GM21717 (cell line): Measurements from ENCODE around the gene STKLD1.

Experiments
- ATAC-seq: cut with Tn5 transposase; IDR thresholded peaks from one replicate; pipeline ENCODE4 v1.9.1; 2021; ENCODE audit warnings: mild to moderate bottlenecking, moderate library complexity; ENCODE audit not compliant: unreplicated experiment

Gene STKLD1

GRCh38 chr9:133344979-133345378, 31.2 kb upstream of the STKLD1 start:
- ATAC-seq, result no peak

GRCh38 chr9:133345596-133345995, 30.6 kb upstream of the STKLD1 start:
- no peak for ATAC-seq

- no peak for ATAC-seq
These were observed 30.0 kb upstream of the STKLD1 start for GRCh38 chr9:133346021-133346785.

GRCh38 chr9:133347515-133347984, 28.6 kb upstream of the STKLD1 start:
- ATAC-seq, result peak; percentile 34

- peak; percentile 64 for ATAC-seq
These were observed 28.0 kb upstream of the STKLD1 start, which contains the start of the genes MED22 and RPL7A for GRCh38 chr9:133347985-133348717. TSS of gene MED22 (minus strand) at chr9:133348131. CDS start at chr9:133346662, 1,469 bp downstream. TSS of gene RPL7A (plus strand) at chr9:133348218. CDS start at chr9:133348244, 26 bp downstream.

GRCh38 chr9:133348718-133349573, 27.2 kb upstream of the STKLD1 start:
- no peak for ATAC-seq

GRCh38 chr9:133349965-133350616, 26.1 kb upstream of the STKLD1 start:
- ATAC-seq, result no peak

GRCh38 chr9:133351526-133351907, 24.6 kb upstream of the STKLD1 start:
- ATAC-seq, result no peak

- ATAC-seq, result no peak
These were observed 24.1 kb upstream of the STKLD1 start for GRCh38 chr9:133351908-133352634.

- no peak for ATAC-seq
These were observed 23.4 kb upstream of the STKLD1 start for GRCh38 chr9:133352635-133353340.

GRCh38 chr9:133353548-133353947, 22.6 kb upstream of the STKLD1 start:
- no peak for ATAC-seq

- no peak for ATAC-seq
These were observed 21.4 kb upstream of the STKLD1 start for GRCh38 chr9:133354766-133355165.

GRCh38 chr9:133355881-133356357, 20.2 kb upstream of the STKLD1 start:
- peak; percentile 7 for ATAC-seq

- peak; percentile 57 for ATAC-seq
These were observed 19.6 kb upstream of the STKLD1 start, which contains the start of the genes SURF1 and SURF2 for GRCh38 chr9:133356391-133357091. TSS of gene SURF1 (minus strand) at chr9:133356487. CDS start at chr9:133356453, 34 bp downstream. TSS of gene SURF2 (plus strand) at chr9:133356550. CDS start at chr9:133356593, 43 bp downstream.

- ATAC-seq, result no peak
These were observed 18.5 kb upstream of the STKLD1 start for GRCh38 chr9:133357656-133358055.

- no peak for ATAC-seq
These were observed 16.6 kb upstream of the STKLD1 start for GRCh38 chr9:133359399-133360175.
